ENCODE data around the gene TMEM151A.

TMEM151A gene

GRCh38 chr11:66265531-66266377, 25.9 kb upstream of the TMEM151A start:
- ChIA-PET POLR2A (interaction anchor here (0.9 kb wide), 1 partner anchor 24 kb away, joined by 5 read pairs; no protein-coding TSS in a partner anchor), CTCF (interaction anchor here (0.7 to 10.3 kb wide), 3 partner anchors 13 to 71 kb away, joined by 3 to 144 read pairs (median 3); partner anchors contain the start of gene RIN1)
- TF ChIP-seq CTCF (IDR thresholded peaks at IDR 0.05; ENCODE audit: insufficient read depth, low read length, missing control alignments), result no peak
- H3K4me3 ChIP-seq (ENCODE audit: low read depth, low read length), result no peak overlapping the region
- DNase-seq (ENCODE audit: low read depth, low spot score), result no peak

DNA sequence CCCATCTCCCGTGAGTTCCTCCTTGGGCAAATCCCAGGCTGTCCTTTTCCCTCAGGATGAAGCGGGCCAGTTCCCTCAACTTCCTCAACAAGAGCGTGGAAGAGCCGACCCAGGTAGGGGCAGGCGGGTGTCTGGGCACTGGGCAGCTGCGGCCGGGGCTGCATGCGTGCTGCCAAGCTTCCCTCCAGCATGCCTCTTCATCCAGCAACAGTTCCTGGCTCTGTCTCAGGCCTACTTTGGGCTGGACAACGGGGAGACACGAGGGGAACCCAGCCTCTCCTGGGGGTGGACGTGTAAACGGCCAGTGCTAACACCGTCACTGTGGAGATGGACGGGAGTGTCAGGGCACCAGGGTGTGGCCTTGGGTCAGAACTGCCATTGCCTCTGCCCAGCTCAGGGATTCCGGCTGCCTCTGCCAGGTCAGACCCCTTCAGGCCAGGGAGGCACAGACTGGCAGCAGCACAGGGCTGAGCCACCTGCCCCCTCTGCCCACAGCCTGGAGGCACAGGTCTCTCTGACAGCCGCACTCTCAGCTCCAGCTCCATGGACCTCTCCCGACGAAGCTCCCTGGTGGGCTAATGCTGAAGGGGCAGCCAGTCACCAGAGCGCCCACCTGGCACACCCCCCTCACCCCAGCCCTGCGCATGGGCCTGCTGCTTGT, 25.2 kb upstream of the TMEM151A start:
- POLR2A ChIA-PET, result interaction anchor here (0.9 to 2.1 kb wide), 3 partner anchors 22 to 45 kb away, joined by 5 to 15 read pairs (median 5); partner anchors contain the start of gene YIF1A
- no peak for DNase-seq (ENCODE audit: low read depth, low spot score)
- CTCF ChIA-PET, result interaction anchor here (1.1 to 10.3 kb wide), 3 partner anchors 16 to 70 kb away, joined by 3 to 144 read pairs (median 9); partner anchors contain the start of gene RIN1
- no peak for TF ChIP-seq CTCF (IDR thresholded peaks at IDR 0.05; ENCODE audit: insufficient read depth, low read length, missing control alignments)
- peak overlapping the region; percentile 66 for H3K4me3 ChIP-seq (ENCODE audit: low read depth, low read length)

- POLR2A ChIA-PET, result interaction anchor here (1.5 to 2.1 kb wide), 2 partner anchors 22 to 45 kb away, joined by 5 to 15 read pairs; partner anchors contain the start of gene YIF1A
- DNase-seq (ENCODE audit: low read depth, low spot score), result no peak
- peak overlapping the region; percentile 66 for H3K4me3 ChIP-seq (ENCODE audit: low read depth, low read length)
- TF ChIP-seq CTCF (IDR thresholded peaks at IDR 0.05; ENCODE audit: insufficient read depth, low read length, missing control alignments), result peak; percentile 3
- CTCF ChIA-PET, result interaction anchor here (0.7 to 10.3 kb wide), 10 partner anchors 16 to 378 kb away, joined by 3 to 144 read pairs (median 4); partner anchors contain the start of genes CD248, FIBP, RIN1 and YIF1A
Measured at GRCh38 chr11:66267039-66267378, 24.7 kb upstream of the TMEM151A start.

DNA sequence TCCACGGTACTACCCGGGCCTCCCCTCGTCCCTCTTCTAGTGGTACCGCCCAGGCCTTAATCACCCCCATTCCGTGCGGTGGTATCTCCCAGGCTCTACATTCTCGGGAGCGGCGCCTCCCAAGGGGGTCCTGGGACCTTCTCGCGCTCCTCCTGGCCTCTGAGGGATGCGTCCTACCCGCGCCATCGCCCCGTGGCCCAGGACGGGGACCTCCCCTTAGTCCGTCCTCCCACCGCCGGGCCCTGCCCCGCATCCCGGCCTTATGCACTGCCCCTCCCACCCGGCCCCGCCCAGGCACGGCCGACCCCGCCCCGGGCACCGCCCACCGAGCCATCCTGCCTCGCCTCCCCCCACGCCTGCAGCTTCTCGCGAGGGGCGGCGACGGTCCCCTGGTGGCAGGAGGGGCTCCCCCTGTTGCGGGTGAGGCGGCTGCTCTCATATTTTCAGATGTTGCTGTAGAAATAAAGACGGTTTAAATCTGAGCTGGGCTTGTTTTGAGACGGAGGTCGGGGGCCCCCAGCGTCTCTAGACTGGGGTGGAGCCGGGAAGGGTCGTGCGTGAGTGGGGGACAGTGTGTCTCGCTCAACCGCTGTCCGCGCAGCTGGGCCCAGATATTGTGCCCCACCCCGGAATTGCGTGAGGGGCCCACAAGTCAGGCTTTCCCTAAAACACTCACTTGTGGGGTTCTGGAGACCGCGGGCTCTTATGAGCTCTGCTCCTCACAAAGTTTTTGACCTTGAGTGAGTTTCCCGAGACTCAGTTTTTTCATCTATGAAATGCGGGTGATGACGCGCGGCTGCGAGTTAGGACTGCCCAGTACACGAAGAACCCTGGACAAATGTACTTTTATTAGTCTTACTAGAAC, 24.1 kb upstream of the TMEM151A start:
- TF ChIP-seq CTCF (IDR thresholded peaks at IDR 0.05; ENCODE audit: insufficient read depth, low read length, missing control alignments), result peak; percentile 50
- CTCF ChIA-PET, result interaction anchor here (0.7 to 10.3 kb wide), 13 partner anchors 15 to 379 kb away, joined by 3 to 144 read pairs (median 4); partner anchors contain the start of genes CD248, FIBP and YIF1A

GRCh38 chr11:66268244-66268951, 23.3 kb upstream of the TMEM151A start, which contains the start of gene RAB1B:
TSS of gene RAB1B (plus strand) at chr11:66268639. CDS start at chr11:66268680, 41 bp downstream.
- POLR2A ChIA-PET, result interaction anchor here (0.5 to 2.1 kb wide), 4 partner anchors 12 to 1047 kb away, joined by 3 to 15 read pairs (median 4); partner anchors contain the start of gene YIF1A
- DNase-seq (ENCODE audit: low read depth, low spot score), result peak; percentile 92
- CTCF ChIA-PET, result interaction anchor here (0.7 to 10.3 kb wide), 13 partner anchors 14 to 380 kb away, joined by 3 to 144 read pairs (median 4); partner anchors contain the start of genes CD248, FIBP, RIN1 and YIF1A
- TF ChIP-seq CTCF (IDR thresholded peaks at IDR 0.05; ENCODE audit: insufficient read depth, low read length, missing control alignments), result no peak
- H3K4me3 ChIP-seq (ENCODE audit: low read depth, low read length), result peak within 1 kb of the TSS; percentile 96

More for the DNA sequence above, 24.1 kb upstream of the TMEM151A start:
- peak overlapping the region; percentile 66 for H3K4me3 ChIP-seq (ENCODE audit: low read depth, low read length)
- DNase-seq (ENCODE audit: low read depth, low spot score), result peak; percentile 12
- POLR2A ChIA-PET, result interaction anchor here (0.5 to 2.1 kb wide), 4 partner anchors 13 to 1048 kb away, joined by 3 to 15 read pairs (median 4); partner anchors contain the start of gene YIF1A
